Trophoblast cell (in vitro differentiated cells and primary cell): Measurements from ENCODE around the gene PGAP1.

Source experiments
- DNase-seq, 2 donors: peaks; one replicate each; pipeline ENCODE4 v3.0.0-alpha.2; 2016
- H2AFZ ChIP-seq: 2 replicates; pipeline ENCODE4 v1.6.1; 2013; ENCODE audit warnings: low read length, moderate library complexity, mild to moderate bottlenecking; ENCODE audit not compliant: insufficient read depth, poor library complexity
- H2AK5ac ChIP-seq: 2 replicates; pipeline ENCODE4 v1.6.1; 2013; ENCODE audit warnings: mild to moderate bottlenecking, low read length
- H2BK120ac ChIP-seq: 2 replicates; pipeline ENCODE4 v1.6.1; 2013; ENCODE audit warnings: low read length, mild to moderate bottlenecking, moderate library complexity; ENCODE audit not compliant: insufficient read depth, poor library complexity
- H2BK12ac ChIP-seq: 2 replicates; pipeline ENCODE4 v1.6.1; 2013; ENCODE audit warnings: mild to moderate bottlenecking, low read length, moderate library complexity
- H2BK5ac ChIP-seq: 2 replicates; pipeline ENCODE4 v1.6.1; 2013; ENCODE audit warnings: low read length, low read depth, moderate library complexity, mild to moderate bottlenecking; ENCODE audit not compliant: poor library complexity
- H3K14ac ChIP-seq: 2 replicates; pipeline ENCODE4 v1.6.1; 2013; ENCODE audit warnings: mild to moderate bottlenecking, low read length
- H3K18ac ChIP-seq: 2 replicates; pipeline ENCODE4 v1.6.1; 2013; ENCODE audit warnings: mild to moderate bottlenecking, low read length
- H3K23ac ChIP-seq: 2 replicates; pipeline ENCODE4 v1.6.1; 2013; ENCODE audit warnings: low read length
- H3K27ac ChIP-seq: 2 replicates; pipeline ENCODE4 v1.5.1; 2013; ENCODE audit warnings: low read depth, mild to moderate bottlenecking, inconsistent platforms, low read length, moderate library complexity
- H3K27me3 ChIP-seq: 2 replicates; pipeline ENCODE4 v1.6.1; 2013; ENCODE audit warnings: inconsistent platforms, mild to moderate bottlenecking, low read length, moderate library complexity; ENCODE audit not compliant: insufficient read depth
- H3K36me3 ChIP-seq, 2 experiments: 1 replicate in 1 of 2; 2 replicates in 1 of 2; pipeline ENCODE4 v1.6.1; 2013; ENCODE audit warnings: low read length in 2 of 2, mild to moderate bottlenecking in 2 of 2, moderate library complexity in 1 of 2; ENCODE audit not compliant: insufficient read depth in 2 of 2, control insufficient read depth in 1 of 2
- H3K4ac ChIP-seq: 2 replicates; pipeline ENCODE4 v1.6.1; 2013; ENCODE audit warnings: low read depth, mild to moderate bottlenecking, low read length, moderate library complexity
- H3K4me1 ChIP-seq, 2 experiments: 1 replicate in 1 of 2; 2 replicates in 1 of 2; pipeline ENCODE4 v1.6.1; 2013; ENCODE audit warnings: low read length in 2 of 2, mild to moderate bottlenecking in 2 of 2, moderate library complexity in 1 of 2; ENCODE audit not compliant: insufficient read depth in 2 of 2, control insufficient read depth in 1 of 2
- H3K4me2 ChIP-seq: 2 replicates; pipeline ENCODE4 v1.6.1; 2013; ENCODE audit warnings: inconsistent platforms, mild to moderate bottlenecking, low read length, moderate library complexity
- H3K4me3 ChIP-seq: 2 replicates; pipeline ENCODE4 v1.5.1; 2013; ENCODE audit warnings: mild to moderate bottlenecking, low read depth, low read length, inconsistent platforms
- H3K79me1 ChIP-seq: one replicate; pipeline ENCODE4 v1.6.1; 2013; ENCODE audit warnings: low read length
- H3K79me2 ChIP-seq: 2 replicates; pipeline ENCODE4 v1.6.1; 2013; ENCODE audit warnings: low read length, mild to moderate bottlenecking; ENCODE audit not compliant: control insufficient read depth, insufficient read depth, poor library complexity
- H3K9ac ChIP-seq: 2 replicates; pipeline ENCODE4 v1.6.1; 2013; ENCODE audit warnings: mild to moderate bottlenecking, low read length
- H3K9me3 ChIP-seq: 2 replicates; pipeline ENCODE4 v1.6.1; 2013; ENCODE audit warnings: low read depth, mild to moderate bottlenecking, control low read depth, inconsistent platforms, low read length; ENCODE audit not compliant: insufficient read depth
- H4K12ac ChIP-seq: 2 replicates; pipeline ENCODE4 v1.6.1; 2013; ENCODE audit warnings: low read depth, mild to moderate bottlenecking, low read length, moderate library complexity
- H4K8ac ChIP-seq: 2 replicates; pipeline ENCODE4 v1.6.1; 2013; ENCODE audit warnings: low read depth, mild to moderate bottlenecking, low read length, moderate library complexity
- H4K91ac ChIP-seq: one replicate; pipeline ENCODE4 v1.6.1; 2013; ENCODE audit warnings: low read depth, mild to moderate bottlenecking, low read length, moderate library complexity
- WGBS: extraction: QIAGEN DNeasy Blood & Tissue Kit; methylation state at CpG from one replicate; pipeline ENCODE4 v1.1.7; 2013; ENCODE audit warnings: missing lambda C conversion rate; ENCODE audit not compliant: insufficient read length, insufficient coverage; ENCODE audit errors: extremely low coverage; 5-methylcytosine and 5-hydroxymethylcytosine counted together

The PGAP1 gene

DNA sequence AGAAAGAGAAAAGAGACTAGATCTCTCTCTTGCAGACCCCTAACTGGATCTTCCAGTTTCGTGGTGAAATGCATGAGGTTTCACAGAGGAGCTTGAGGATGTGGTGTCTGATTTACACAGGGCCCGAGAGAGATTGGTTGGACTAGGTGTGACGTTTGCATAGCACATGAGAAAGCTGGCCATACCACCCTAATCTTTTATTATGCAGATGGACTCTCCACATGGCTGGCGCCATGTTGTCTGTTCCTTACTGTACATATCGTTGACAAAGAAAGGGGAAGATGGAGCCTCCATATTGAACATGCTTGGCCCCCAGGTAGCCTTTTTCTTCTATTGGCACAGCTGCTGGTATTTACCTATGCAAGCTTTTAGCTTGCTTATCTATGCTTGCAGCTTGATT is 27.5 kb upstream of the PGAP1 start:
- Histone ChIP-seq H3K4me1 (no peaks in the 10 kb centered on the region), H3K36me3 (no peaks in the 10 kb centered on the region), H4K91ac (no peak overlapping the region), H3K23ac (no peak overlapping the region), H3K79me1 (no peaks in the 10 kb centered on the region), H3K27me3 (no peaks in the 10 kb centered on the region), H3K79me2 (no peaks in the 10 kb centered on the region), H3K27ac (no peak overlapping the region), H3K4me3 (no peak overlapping the region), H3K18ac (no peak overlapping the region), H4K12ac (no peak overlapping the region), H3K9me3 (no peaks in the 10 kb centered on the region), H2BK12ac (no peak overlapping the region), H4K8ac (no peak overlapping the region), H2BK120ac (no peak overlapping the region), H3K4me2 (no peak overlapping the region), H2AFZ (no peak overlapping the region), H3K4ac (no peak overlapping the region), H2AK5ac (no peak overlapping the region), H2BK5ac (no peak overlapping the region), H3K9ac (no peak overlapping the region), H3K14ac (no peak overlapping the region)
- DNase-seq: no peak
- WGBS: no CpG with 5 or more reads among the region's 5 CpGs

DNA sequence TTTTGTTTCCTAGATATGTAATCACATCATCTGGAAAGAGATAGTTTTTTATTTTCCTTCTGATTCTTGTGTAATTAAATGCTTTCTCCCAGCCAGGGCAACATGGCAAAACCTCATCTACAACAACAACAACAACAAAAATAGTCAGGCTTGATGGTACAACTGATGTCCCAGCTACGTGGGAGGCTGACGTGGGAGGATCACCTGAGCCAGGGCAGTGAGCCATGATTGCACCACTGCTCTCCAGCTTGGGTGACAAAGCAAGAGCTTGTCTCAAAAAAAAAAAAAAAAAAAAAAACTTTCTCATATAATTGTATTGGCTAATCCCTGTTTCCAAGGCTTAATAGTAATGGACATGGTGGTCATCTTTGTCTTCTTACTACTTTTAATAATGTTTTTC is 26.4 kb upstream of the PGAP1 start:
- Histone ChIP-seq H3K23ac (no peak overlapping the region), H3K4me1 (no peaks in the 10 kb centered on the region)

DNA sequence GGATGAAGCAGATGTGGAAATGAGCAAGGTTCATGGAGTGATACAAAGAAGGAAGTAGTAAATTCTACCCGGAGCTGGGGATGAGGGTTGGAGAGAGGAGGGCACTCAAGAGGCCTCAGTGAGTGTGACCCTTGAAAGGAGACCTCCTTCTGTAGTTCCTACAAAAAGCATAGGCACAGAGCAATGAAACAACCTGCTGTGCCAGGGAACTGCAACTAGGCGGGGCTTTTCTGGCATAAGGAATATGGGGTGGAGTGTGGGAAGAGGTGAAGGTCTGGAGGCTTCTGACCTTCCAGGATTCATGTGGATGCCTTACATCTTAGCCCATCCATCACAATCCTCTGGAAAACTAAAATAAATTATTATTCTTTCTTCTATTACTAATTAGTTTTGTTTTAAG is 25.5 kb upstream of the PGAP1 start:
- no peak overlapping the region for H2AK5ac ChIP-seq
- WGBS: no CpG with 5 or more reads among the region's 2 CpGs
- H2BK5ac ChIP-seq: no peak overlapping the region
- no peak overlapping the region for H2BK120ac ChIP-seq
- no peak overlapping the region for H3K4me3 ChIP-seq
- no peaks in the 10 kb centered on the region for H3K36me3 ChIP-seq
- H3K79me1 ChIP-seq: no peaks in the 10 kb centered on the region
- H3K4ac ChIP-seq: no peak overlapping the region
- no peak for DNase-seq
- H4K91ac ChIP-seq: no peak overlapping the region
- H4K12ac ChIP-seq: no peak overlapping the region
- H2AFZ ChIP-seq: no peak overlapping the region
- no peak overlapping the region for H4K8ac ChIP-seq
- no peak overlapping the region for H3K27ac ChIP-seq
- H2BK12ac ChIP-seq: no peak overlapping the region
- no peaks in the 10 kb centered on the region for H3K9me3 ChIP-seq
- H3K27me3 ChIP-seq: no peaks in the 10 kb centered on the region
- no peak overlapping the region for H3K9ac ChIP-seq
- no peak overlapping the region for H3K4me2 ChIP-seq
- H3K23ac ChIP-seq: no peak overlapping the region
- no peak overlapping the region for H3K14ac ChIP-seq
- no peaks in the 10 kb centered on the region for H3K4me1 ChIP-seq
- no peak overlapping the region for H3K18ac ChIP-seq
- H3K79me2 ChIP-seq: no peaks in the 10 kb centered on the region

More for the DNA sequence above, 26.4 kb upstream of the PGAP1 start:
- no peak overlapping the region for H3K4me2 ChIP-seq
- no peaks in the 10 kb centered on the region for H3K36me3 ChIP-seq
- no peak overlapping the region for H3K18ac ChIP-seq
- H2BK120ac ChIP-seq: no peak overlapping the region
- H3K27ac ChIP-seq: no peak overlapping the region
- WGBS: no CpG with 5 or more reads among the region's 2 CpGs
- H3K14ac ChIP-seq: no peak overlapping the region
- no peak overlapping the region for H2BK5ac ChIP-seq
- H3K79me2 ChIP-seq: no peaks in the 10 kb centered on the region
- no peak overlapping the region for H2BK12ac ChIP-seq
- H4K91ac ChIP-seq: no peak overlapping the region
- H3K79me1 ChIP-seq: no peaks in the 10 kb centered on the region
- no peaks in the 10 kb centered on the region for H3K27me3 ChIP-seq
- no peak overlapping the region for H3K9ac ChIP-seq
- H3K4me3 ChIP-seq: no peak overlapping the region
- no peak overlapping the region for H4K12ac ChIP-seq
- H2AFZ ChIP-seq: no peak overlapping the region
- no peak overlapping the region for H4K8ac ChIP-seq
- no peak overlapping the region for H3K4ac ChIP-seq
- H3K9me3 ChIP-seq: no peaks in the 10 kb centered on the region
- H2AK5ac ChIP-seq: no peak overlapping the region
- no peak for DNase-seq

DNA sequence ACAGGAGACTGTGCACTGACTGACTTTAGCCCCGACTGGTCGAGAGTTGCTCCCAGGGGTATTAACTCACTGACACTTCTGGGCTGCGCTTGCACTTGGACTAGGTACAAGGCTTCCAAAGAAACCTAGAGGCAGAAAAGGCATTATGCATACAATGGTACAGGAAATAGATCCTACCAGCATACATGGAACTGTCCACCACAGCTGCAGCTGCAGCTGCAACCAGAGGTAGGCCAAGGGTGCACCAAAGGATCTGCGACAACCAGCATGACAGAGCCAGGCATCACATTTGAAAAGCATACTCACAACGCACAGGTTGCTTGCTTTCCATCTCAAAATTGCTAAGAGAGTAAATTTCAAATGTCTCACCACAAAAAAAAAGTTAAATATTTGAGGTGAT is 22.6 kb upstream of the PGAP1 start:
- H4K91ac ChIP-seq: no peak overlapping the region
- no peak overlapping the region for H2AFZ ChIP-seq
- H3K4me2 ChIP-seq: no peak overlapping the region
- peak; percentile 53 to 71 for DNase-seq
- H3K9me3 ChIP-seq: no peaks in the 10 kb centered on the region
- no peak overlapping the region for H4K8ac ChIP-seq
- H3K79me2 ChIP-seq: no peaks in the 10 kb centered on the region
- no peak overlapping the region for H3K14ac ChIP-seq
- no peak overlapping the region for H2BK12ac ChIP-seq
- no peak overlapping the region for H2BK120ac ChIP-seq
- H3K27me3 ChIP-seq: no peaks in the 10 kb centered on the region
- H2BK5ac ChIP-seq: no peak overlapping the region
- H3K79me1 ChIP-seq: no peaks in the 10 kb centered on the region
- H3K4me1 ChIP-seq: no peaks in the 10 kb centered on the region
- H3K4me3 ChIP-seq: no peak overlapping the region
- no peak overlapping the region for H3K9ac ChIP-seq
- WGBS: no CpG with 5 or more reads among the region's 5 CpGs
- H3K36me3 ChIP-seq: no peaks in the 10 kb centered on the region
- no peak overlapping the region for H3K23ac ChIP-seq
- no peak overlapping the region for H3K4ac ChIP-seq
- H2AK5ac ChIP-seq: no peak overlapping the region
- H3K27ac ChIP-seq: no peak overlapping the region
- H3K18ac ChIP-seq: no peak overlapping the region
- H4K12ac ChIP-seq: no peak overlapping the region
